Endothelial cell of umbilical vein (primary cell): ENCODE results near the gene PPP4R3B. TPM values are rescaled to one million over a fixed set of nuclear protein-coding genes. Genes with fewer than 3 reads are reported as not detected.

Source experiments
- BruUV-seq: library from RNA; stranded (reverse); fragments of 400-500 nt; replicated peaks from 2 replicates; lab custom pipeline; 2021; lab: Mats Ljungman, UMichigan
- CTCF ChIA-PET: fragments of 300-600, 350-600 bp; sonication (Branson Sonifier 250); formaldehyde crosslinking; loops from one replicate; lab custom pipeline; 2021; ENCODE audit warnings: antibody characterized with exemption, inconsistent platforms; lab: Charles Lee
- POLR2A ChIA-PET: fragments of 300-600, 350-600 bp; sonication (Branson Sonifier 250); formaldehyde crosslinking; loops from one replicate; lab custom pipeline; 2021; ENCODE audit warnings: antibody characterized with exemption, inconsistent platforms; lab: Charles Lee
- DNase-seq: peaks from one replicate; pipeline ENCODE4 v3.0.0-alpha.2; 2011; ENCODE audit warnings: low read depth, low spot score
- FAIRE-seq: peaks from 2 replicates; lab custom pipeline; 2011; peaks lifted over from hg19 to GRCh38; lab: Jason Lieb, UNC
- H2AFZ ChIP-seq: 2 replicates; pipeline ENCODE4 v1.6.0; 2012; ENCODE audit warnings: low read depth, low read length, control low read depth, inconsistent platforms
- H3K27ac ChIP-seq: 2 replicates; pipeline ENCODE4 v1.5.1; 2011; ENCODE audit warnings: low read depth, mild to moderate bottlenecking, control low read depth, low read length, moderate library complexity; ENCODE audit not compliant: insufficient read depth
- H3K27me3 ChIP-seq, 2 experiments: 2 replicates each; pipeline versions ENCODE4 v1.6.0 to v1.6.1; 2011; ENCODE audit warnings: low read length in 2 of 2, mixed read lengths in 1 of 2; ENCODE audit not compliant: control insufficient read depth in 2 of 2, insufficient read depth in 2 of 2
- H3K36me3 ChIP-seq, 2 experiments: 2 replicates in 1 of 2; 3 replicates in 1 of 2; pipeline ENCODE4 v1.5.1; 2011; ENCODE audit warnings: low read length in 2 of 2, mild to moderate bottlenecking in 1 of 2, moderate library complexity in 1 of 2; ENCODE audit not compliant: control insufficient read depth in 2 of 2, insufficient read depth in 2 of 2; ENCODE audit errors: extremely low read depth in 1 of 2
- H3K4me1 ChIP-seq: 3 replicates; pipeline ENCODE4 v1.5.1; 2011; ENCODE audit warnings: mild to moderate bottlenecking, low read length; ENCODE audit not compliant: control insufficient read depth, insufficient read depth; ENCODE audit errors: extremely low read depth
- H3K4me2 ChIP-seq: 2 replicates; pipeline ENCODE4 v1.6.1; 2011; ENCODE audit warnings: low read length, control low read depth, mixed read lengths; ENCODE audit not compliant: insufficient read depth
- H3K4me3 ChIP-seq, 3 experiments: fragments of 200-600 bp in 1 of 3; sonication (generic), shearing (Covaris generic) in 1 of 3; replicated peaks in 1 of 3; 2 replicates each; pipeline ENCODE4 v1.5.1; 2011 to 2016; ENCODE audit warnings: control low read depth in 3 of 3, low read length in 3 of 3, mild to moderate bottlenecking in 2 of 3, inconsistent platforms in 1 of 3, low read depth in 1 of 3, moderate library complexity in 1 of 3; ENCODE audit not compliant: insufficient read depth in 1 of 3
- H3K79me2 ChIP-seq: 2 replicates; pipeline ENCODE4 v1.6.0; 2012; ENCODE audit warnings: low read length, inconsistent platforms; ENCODE audit not compliant: control insufficient read depth, insufficient read depth
- H3K9ac ChIP-seq: replicated peaks from 2 replicates; pipeline ENCODE3; 2011; ENCODE audit warnings: low read length, control low read depth; ENCODE audit not compliant: insufficient read depth; ENCODE audit errors: extremely low read depth
- H3K9me1 ChIP-seq: replicated peaks from 3 replicates; pipeline ENCODE4 v1.6.0; 2011; ENCODE audit warnings: mild to moderate bottlenecking, low read length; ENCODE audit not compliant: control insufficient read depth, insufficient read depth; ENCODE audit errors: extremely low read depth
- H3K9me3 ChIP-seq: replicated peaks from 2 replicates; pipeline ENCODE4 v1.5.1; 2012; ENCODE audit warnings: low read length, inconsistent platforms; ENCODE audit not compliant: control insufficient read depth, insufficient read depth
- H4K20me1 ChIP-seq: replicated peaks from 2 replicates; pipeline ENCODE3; 2011; ENCODE audit warnings: mild to moderate bottlenecking, low read length; ENCODE audit not compliant: control insufficient read depth, insufficient read depth; ENCODE audit errors: extremely low read depth
- EZH2 ChIP-seq: IDR thresholded peaks from 2 replicates; pipeline ENCODE4 v1.6.1; 2012; ENCODE audit warnings: borderline replicate concordance, low read depth, mild to moderate bottlenecking, moderate library complexity, low read length, inconsistent platforms; ENCODE audit not compliant: severe bottlenecking
- FOS ChIP-seq: IDR thresholded peaks from 2 replicates; pipeline ENCODE4 v1.6.1; 2011; ENCODE audit warnings: mild to moderate bottlenecking, low read length, moderate library complexity, borderline replicate concordance; ENCODE audit not compliant: insufficient read depth
- GATA2 ChIP-seq: IDR thresholded peaks from 2 replicates; pipeline ENCODE4 v1.7.0; 2011; ENCODE audit warnings: low read depth, mild to moderate bottlenecking, moderate library complexity, mixed read lengths, low read length; ENCODE audit not compliant: insufficient read length, insufficient read depth
- JUN ChIP-seq: IDR thresholded peaks from 2 replicates; pipeline ENCODE4 v1.6.1; 2011; ENCODE audit warnings: borderline replicate concordance, low read depth; ENCODE audit not compliant: insufficient read length, insufficient read depth
- MYC ChIP-seq: IDR thresholded peaks from one replicate; pipeline ENCODE4 v1.6.1; 2011; ENCODE audit warnings: mild to moderate bottlenecking, low read depth, low read length
- POLR2A ChIP-seq: IDR thresholded peaks from 2 replicates; pipeline ENCODE4 v1.6.1; 2012; ENCODE audit warnings: low read depth, mild to moderate bottlenecking, control low read depth, low read length
- POLR2AphosphoS5 ChIP-seq: IDR thresholded peaks from 2 replicates; pipeline ENCODE4 v1.6.1; 2012; ENCODE audit warnings: low read depth, mild to moderate bottlenecking, control low read depth, low read length, moderate library complexity; ENCODE audit not compliant: insufficient read depth
- dilution Hi-C: fragments of 300-500 bp; cut with MboI; formaldehyde crosslinking; loops from one replicate; pipeline ENCODE4 v1.15.0; 2019; ENCODE audit warnings: low sequenced_read_pairs; ENCODE audit not compliant: extremely low pct_ligation_motif_present
- intact Hi-C: fragments of 100-400 bp; cut with micrococcal nuclease; formaldehyde crosslinking; loops from one replicate; pipeline ENCODE4 v1.10.0; 2022
- polyA plus RNA-seq, 4 experiments: library from polyadenylated mRNA; depleted of rRNA in 3 of 4; stranded (reverse) in 3 of 4; unstranded in 1 of 4; fragments of >200 nt; gene quantifications; 2 replicates each; pipeline versions ENCODE4 v1.2.1 to v1.2.3, GENCODE V29; 2011 to 2012; ENCODE audit warnings: missing spikeins in 1 of 4
- total RNA-seq: library from RNA; stranded (reverse); gene quantifications from 2 replicates; pipeline ENCODE4 v1.2.3, GENCODE V29; 2021
- TF ChIP-seq, protein P1 (sequence below): IDR thresholded peaks from 2 replicates; pipeline ENCODE4 v1.6.1; 2011; ENCODE audit not compliant: insufficient read depth, insufficient read length
- TF ChIP-seq, protein P2 (sequence below), 2 donors: IDR thresholded peaks; 1 replicate in 1 of 2; 2 replicates in 1 of 2; pipeline ENCODE4 v1.5.1; 2011; ENCODE audit warnings: low read length in 2 of 2, mild to moderate bottlenecking in 2 of 2, moderate library complexity in 2 of 2, control low read depth in 1 of 2, inconsistent platforms in 1 of 2, low read depth in 1 of 2; ENCODE audit not compliant: insufficient read depth in 1 of 2; ENCODE audit errors: extremely low read depth in 1 of 2

The PPP4R3B gene
- total and polyA plus RNA-seq, 2 donors (not counting 3 experiments of a cell fraction or from before 2014, with no cell fraction given), result 11.2 to 51.5 TPM

DNA sequence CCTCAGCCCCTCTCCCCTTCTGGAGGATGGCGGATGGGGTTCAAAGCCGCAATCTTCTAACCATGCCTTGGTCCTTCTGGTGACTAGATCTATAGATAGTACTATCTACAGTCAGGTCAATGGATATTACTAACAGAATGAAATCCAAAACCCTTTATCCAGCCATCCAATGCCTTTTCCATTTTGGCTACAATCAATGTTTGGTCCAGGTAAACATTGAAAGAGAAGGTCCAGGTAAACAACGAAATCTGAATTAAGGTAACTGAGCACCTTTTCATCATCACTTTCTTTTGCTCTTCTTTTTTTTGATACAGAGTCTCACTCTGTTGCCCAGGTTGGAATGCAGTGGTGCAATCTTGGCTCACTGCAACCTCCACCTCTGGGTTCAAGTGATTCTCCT is 9.7 kb downstream of the PPP4R3B start:
- ChIA-PET POLR2A (no interaction called here), CTCF (no interaction called here)
- dilution Hi-C loops (no loop called here), intact Hi-C loops (no loop called here)
- Histone ChIP-seq H3K4me1 (no peaks in the 10 kb centered on the region), H3K9me1 (no peaks in the 10 kb centered on the region), H3K79me2 (peaks cover 64% of the 10 kb centered on the region), H3K27me3 (no peaks in the 10 kb centered on the region), H3K9ac (no peak overlapping the region), H3K36me3 (peaks cover 0 to 4% of the 10 kb centered on the region in 2 experiments), H3K4me2 (no peak overlapping the region), H3K9me3 (no peaks in the 10 kb centered on the region), H3K4me3 (no peak overlapping the region), H3K27ac (no peak overlapping the region), H4K20me1 (no peaks in the 10 kb centered on the region), H2AFZ (no peak overlapping the region)
- DNase-seq (no peak), FAIRE-seq (no peak)
- TF ChIP-seq, protein P1, sequence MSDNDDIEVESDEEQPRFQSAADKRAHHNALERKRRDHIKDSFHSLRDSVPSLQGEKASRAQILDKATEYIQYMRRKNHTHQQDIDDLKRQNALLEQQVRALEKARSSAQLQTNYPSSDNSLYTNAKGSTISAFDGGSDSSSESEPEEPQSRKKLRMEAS, result no peak
- TF ChIP-seq, protein P2, sequence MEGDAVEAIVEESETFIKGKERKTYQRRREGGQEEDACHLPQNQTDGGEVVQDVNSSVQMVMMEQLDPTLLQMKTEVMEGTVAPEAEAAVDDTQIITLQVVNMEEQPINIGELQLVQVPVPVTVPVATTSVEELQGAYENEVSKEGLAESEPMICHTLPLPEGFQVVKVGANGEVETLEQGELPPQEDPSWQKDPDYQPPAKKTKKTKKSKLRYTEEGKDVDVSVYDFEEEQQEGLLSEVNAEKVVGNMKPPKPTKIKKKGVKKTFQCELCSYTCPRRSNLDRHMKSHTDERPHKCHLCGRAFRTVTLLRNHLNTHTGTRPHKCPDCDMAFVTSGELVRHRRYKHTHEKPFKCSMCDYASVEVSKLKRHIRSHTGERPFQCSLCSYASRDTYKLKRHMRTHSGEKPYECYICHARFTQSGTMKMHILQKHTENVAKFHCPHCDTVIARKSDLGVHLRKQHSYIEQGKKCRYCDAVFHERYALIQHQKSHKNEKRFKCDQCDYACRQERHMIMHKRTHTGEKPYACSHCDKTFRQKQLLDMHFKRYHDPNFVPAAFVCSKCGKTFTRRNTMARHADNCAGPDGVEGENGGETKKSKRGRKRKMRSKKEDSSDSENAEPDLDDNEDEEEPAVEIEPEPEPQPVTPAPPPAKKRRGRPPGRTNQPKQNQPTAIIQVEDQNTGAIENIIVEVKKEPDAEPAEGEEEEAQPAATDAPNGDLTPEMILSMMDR (IDR thresholded peaks at IDR 0.05; ENCODE audit: extremely low read depth in 1 of 2, insufficient read depth in 1 of 2, low read depth in 1 of 2, low read length in 2 of 2), result no peak
- TF ChIP-seq EZH2 (no peak), MYC (no peak), JUN (no peak), POLR2A (no peak), POLR2AphosphoS5 (no peak), FOS (no peak), GATA2 (no peak)
- no TSS peak for BruUV-seq
